Right atrium auricular region (tissue), 2 donors: ENCODE data around the gene PSMB4. TPM values are rescaled to one million over a fixed set of nuclear protein-coding genes. Genes with fewer than 3 reads are reported as not detected.

ENCODE experiments used
- DNase-seq: peaks from one replicate; pipeline ENCODE4 v3.0.0-alpha.2; 2019; ENCODE audit warnings: low spot score
- H3K27ac ChIP-seq, 2 donors: fragments of 200-600 bp; sonication (generic); 1 replicate in 1 of 2; 2 replicates in 1 of 2; pipeline ENCODE4 v1.5.1; 2016 to 2019
- H3K27me3 ChIP-seq, 2 donors: fragments of 200-600 bp; sonication (generic); one replicate each; pipeline versions ENCODE4 v1.5.1 to v1.6.0; 2017 to 2019
- H3K36me3 ChIP-seq: fragments of 200-600 bp; sonication (generic); one replicate; pipeline ENCODE4 v1.5.1; 2016
- H3K4me1 ChIP-seq, 2 donors: fragments of 200-600 bp; sonication (generic); one replicate each; pipeline versions ENCODE4 v1.5.1 to v1.6.0; 2017 to 2019
- H3K4me3 ChIP-seq, 2 donors: fragments of 200-600 bp; sonication (generic); 1 replicate in 1 of 2; 2 replicates in 1 of 2; pipeline ENCODE4 v1.5.1; 2017 to 2019; ENCODE audit warnings: mild to moderate bottlenecking in 1 of 2, moderate library complexity in 1 of 2
- H3K9me3 ChIP-seq, 2 donors: fragments of 200-600 bp; sonication (generic); one replicate each; pipeline ENCODE4 v1.5.1; 2019
- CTCF ChIP-seq, 2 donors: fragments of 200-600 bp; sonication (generic); IDR thresholded peaks; one replicate each; pipeline ENCODE4 v1.5.1; 2019; ENCODE audit warnings: antibody characterized with exemption in 2 of 2
- total RNA-seq, 2 donors: library from RNA; depleted of rRNA; stranded (reverse); fragments of >200 nt; gene quantifications; one replicate each; pipeline ENCODE4 v1.1.0, GENCODE V29; 2016

Gene PSMB4
- total RNA-seq, 2 donors from 2014 or later: 179 to 204 TPM

- Histone ChIP-seq H3K4me3 (no peak overlapping the region), H3K9me3 (no peaks in the 10 kb centered on the region), H3K4me1 (peaks cover 0 to 15% of the 10 kb centered on the region in 2 donors), H3K27me3 (no peaks in the 10 kb centered on the region), H3K36me3 (peaks cover 51% of the 10 kb centered on the region), H3K27ac (no peak overlapping the region)
- no peak for TF ChIP-seq CTCF (IDR thresholded peaks at IDR 0.05)
- DNase-seq: no peak
Measured at GRCh38 chr1:151401125-151401788, 1.9 kb downstream of the PSMB4 start.

- TF ChIP-seq CTCF (IDR thresholded peaks at IDR 0.05): no peak
- H3K36me3 ChIP-seq: peaks cover 57% of the 10 kb centered on the region
Measured at GRCh38 chr1:151401860-151402259, 2.5 kb downstream of the PSMB4 start.

GRCh38 chr1:151402764-151403163 lies 3.4 kb downstream of the PSMB4 start:
- H3K27ac ChIP-seq: no peak overlapping the region
- H3K36me3 ChIP-seq: peaks cover 66% of the 10 kb centered on the region
- no peak for TF ChIP-seq CTCF (IDR thresholded peaks at IDR 0.05)

More at GRCh38 chr1:151401860-151402259, 2.5 kb downstream of the PSMB4 start:
- Histone ChIP-seq H3K27me3 (no peaks in the 10 kb centered on the region), H3K4me3 (no peak overlapping the region), H3K9me3 (no peaks in the 10 kb centered on the region), H3K27ac (no peak overlapping the region), H3K4me1 (peaks cover 0 to 15% of the 10 kb centered on the region in 2 donors)
- DNase-seq: no peak

GRCh38 chr1:151403612-151404011 lies 4.2 kb downstream of the PSMB4 start:
- Histone ChIP-seq H3K4me3 (no peak overlapping the region), H3K27me3 (no peaks in the 10 kb centered on the region), H3K4me1 (peaks cover 0 to 15% of the 10 kb centered on the region in 2 donors), H3K36me3 (peaks cover 75% of the 10 kb centered on the region), H3K9me3 (no peaks in the 10 kb centered on the region), H3K27ac (no peak overlapping the region)
- no peak for TF ChIP-seq CTCF (IDR thresholded peaks at IDR 0.05)
- DNase-seq: no peak

More at GRCh38 chr1:151402764-151403163, 3.4 kb downstream of the PSMB4 start:
- Histone ChIP-seq H3K27me3 (no peaks in the 10 kb centered on the region), H3K4me3 (no peak overlapping the region), H3K4me1 (peaks cover 0 to 15% of the 10 kb centered on the region in 2 donors), H3K9me3 (no peaks in the 10 kb centered on the region)
- DNase-seq: no peak

- H3K36me3 ChIP-seq: peaks cover 91% of the 10 kb centered on the region
- H3K4me3 ChIP-seq: no peak overlapping the region
- no peak for DNase-seq
- H3K27me3 ChIP-seq: no peaks in the 10 kb centered on the region
- H3K4me1 ChIP-seq: peaks cover 0 to 10% of the 10 kb centered on the region in 2 donors
- H3K27ac ChIP-seq: peak overlapping the region in 1 of 2 donors; percentile 12
- TF ChIP-seq CTCF (IDR thresholded peaks at IDR 0.05): no peak
- H3K9me3 ChIP-seq: no peaks in the 10 kb centered on the region
Measured at GRCh38 chr1:151405187-151405951, 6.0 kb downstream of the PSMB4 start.
